Tongue (tissue), 2 donors: ENCODE measurements around the gene NOL12. TPM values are rescaled to one million over a fixed set of nuclear protein-coding genes. Genes with fewer than 3 reads are reported as not detected.
"Not testable (repeated sequence)": the region's sequence is repeated elsewhere in the genome, so short reads cannot be mapped to it uniquely, and the experiment has no call there.

ENCODE experiments used
- DNase-seq: peaks from one replicate; pipeline ENCODE4 v3.0.0-alpha.2; 2015
- total RNA-seq: library from RNA; depleted of rRNA; stranded (reverse); fragments of >200 nt; gene quantifications from one replicate; pipeline ENCODE4 v1.2.3, GENCODE V29; 2014

Gene NOL12
- total RNA-seq, 1 donor from 2014 or later, result 19.4 TPM

DNA sequence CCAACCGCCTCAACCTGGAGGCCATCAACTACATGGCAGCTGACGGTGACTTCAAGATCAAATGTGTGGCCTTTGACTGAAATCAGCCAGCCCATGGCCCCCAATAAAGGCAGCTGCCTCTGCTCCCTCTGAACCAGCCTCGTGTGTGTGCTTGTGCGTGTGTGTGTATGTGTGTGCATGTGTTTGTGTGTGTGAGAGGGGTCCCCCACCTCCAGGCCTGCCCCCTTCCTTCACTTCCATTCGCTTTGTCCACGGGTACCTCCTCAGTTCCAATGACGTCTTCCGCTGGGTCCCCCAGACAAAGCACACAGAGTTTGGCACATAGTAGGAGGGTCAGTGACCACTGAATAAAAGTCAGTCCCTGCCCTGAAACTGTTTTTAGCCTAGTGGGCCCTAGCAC lies 6.5 kb upstream of the NOL12 start:
- no peak for DNase-seq

- DNase-seq, result no peak
Measured at GRCh38 chr22:37680191-37680851, 5.8 kb upstream of the NOL12 start.

DNA sequence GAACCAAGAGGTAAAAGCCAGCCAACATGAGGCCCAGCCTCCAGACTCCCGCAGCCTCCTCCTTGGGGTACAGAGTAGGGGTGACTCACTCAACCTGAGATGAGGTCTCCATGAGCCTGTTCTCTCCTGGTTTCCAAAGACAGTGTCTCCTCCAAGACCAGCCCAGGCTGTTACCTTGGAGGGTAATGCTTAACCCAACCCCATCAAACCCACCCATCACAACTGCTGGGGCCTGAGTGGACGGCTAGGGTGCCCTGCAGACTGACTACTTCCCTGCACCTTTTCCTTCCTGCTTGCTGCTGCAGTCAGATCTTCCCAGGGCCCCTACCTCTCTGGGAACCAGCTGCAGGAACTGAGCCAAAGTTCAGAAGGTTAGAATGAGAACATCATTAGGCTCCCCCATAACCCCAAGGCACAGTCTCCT lies 5.1 kb upstream of the NOL12 start:
- DNase-seq, result no peak

DNA sequence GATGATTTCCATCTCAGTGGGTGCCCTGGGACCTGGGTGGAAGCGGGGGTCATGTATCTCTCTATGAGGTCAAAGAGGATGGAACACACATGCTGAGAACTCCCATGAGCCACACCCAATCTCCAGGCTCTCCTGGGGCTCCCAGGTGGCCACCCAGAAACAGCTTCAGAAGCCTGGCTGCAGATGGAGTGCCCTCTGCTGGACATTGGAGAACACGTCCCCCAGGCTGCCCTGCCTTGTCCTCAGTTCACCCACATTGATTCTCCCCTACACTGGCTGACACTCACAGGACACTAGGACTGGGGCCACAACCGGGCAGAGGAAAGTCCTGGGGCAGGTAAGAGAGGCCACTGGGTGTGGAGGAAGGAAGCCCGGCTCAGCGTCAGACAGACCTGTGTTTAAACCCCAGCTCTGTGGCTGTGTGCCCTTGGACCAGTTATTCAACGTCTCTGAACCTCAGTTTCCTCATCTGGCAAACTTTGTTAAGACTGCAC lies 4.5 kb upstream of the NOL12 start:
- peak; percentile 83 for DNase-seq

DNA sequence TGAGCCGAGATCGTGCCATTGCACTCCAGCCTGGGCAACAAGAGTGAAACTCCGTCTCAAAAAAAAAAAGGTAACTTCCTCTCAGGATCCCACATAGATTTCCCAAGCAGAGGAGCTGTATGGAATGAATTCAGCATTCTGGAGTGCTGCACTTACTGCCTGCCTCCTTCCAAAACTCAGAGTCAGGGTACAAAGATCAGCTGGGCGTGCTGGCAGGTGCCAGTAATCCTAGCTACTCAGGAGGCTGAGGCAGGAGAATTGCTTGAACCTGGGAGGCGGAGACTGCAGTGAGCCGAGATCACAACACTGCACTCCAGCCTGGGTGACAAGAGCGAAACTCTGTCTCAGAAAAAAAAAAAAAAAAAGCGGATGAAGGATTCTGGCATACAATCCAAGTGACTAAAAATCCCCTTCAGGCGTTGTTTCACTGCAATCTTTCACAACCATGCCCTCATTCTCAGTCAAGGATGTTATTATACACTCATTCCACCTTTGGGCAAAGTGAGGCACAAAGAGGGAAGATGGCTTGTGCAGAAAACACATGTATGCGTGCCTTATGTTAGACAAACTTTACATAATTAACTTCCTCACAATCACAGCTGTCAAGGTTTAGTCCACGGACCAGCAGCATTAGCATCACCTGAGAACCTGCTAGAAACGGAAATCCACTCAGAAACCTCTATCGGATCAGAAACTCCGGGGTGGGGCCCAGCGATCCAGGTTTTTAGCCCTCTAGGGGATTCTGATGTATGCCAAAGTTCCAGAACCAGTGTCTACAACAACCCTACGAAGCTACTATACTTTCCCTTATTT lies 1.1 kb upstream of the NOL12 start:
- DNase-seq, result no peak

GRCh38 chr22:37690407-37690806 lies 4.3 kb downstream of the NOL12 start:
- DNase-seq, result no peak

GRCh38 chr22:37690901-37691504 lies 4.9 kb downstream of the NOL12 start:
- no peak for DNase-seq

- no peak for DNase-seq
Measured at GRCh38 chr22:37692627-37693285, 6.6 kb downstream of the NOL12 start.

GRCh38 chr22:37694131-37694530 lies 8.0 kb downstream of the NOL12 start:
- DNase-seq, result not testable (repeated sequence)

- DNase-seq, result not testable (repeated sequence)
Measured at GRCh38 chr22:37696260-37696656, 10.1 kb downstream of the NOL12 start.

DNA sequence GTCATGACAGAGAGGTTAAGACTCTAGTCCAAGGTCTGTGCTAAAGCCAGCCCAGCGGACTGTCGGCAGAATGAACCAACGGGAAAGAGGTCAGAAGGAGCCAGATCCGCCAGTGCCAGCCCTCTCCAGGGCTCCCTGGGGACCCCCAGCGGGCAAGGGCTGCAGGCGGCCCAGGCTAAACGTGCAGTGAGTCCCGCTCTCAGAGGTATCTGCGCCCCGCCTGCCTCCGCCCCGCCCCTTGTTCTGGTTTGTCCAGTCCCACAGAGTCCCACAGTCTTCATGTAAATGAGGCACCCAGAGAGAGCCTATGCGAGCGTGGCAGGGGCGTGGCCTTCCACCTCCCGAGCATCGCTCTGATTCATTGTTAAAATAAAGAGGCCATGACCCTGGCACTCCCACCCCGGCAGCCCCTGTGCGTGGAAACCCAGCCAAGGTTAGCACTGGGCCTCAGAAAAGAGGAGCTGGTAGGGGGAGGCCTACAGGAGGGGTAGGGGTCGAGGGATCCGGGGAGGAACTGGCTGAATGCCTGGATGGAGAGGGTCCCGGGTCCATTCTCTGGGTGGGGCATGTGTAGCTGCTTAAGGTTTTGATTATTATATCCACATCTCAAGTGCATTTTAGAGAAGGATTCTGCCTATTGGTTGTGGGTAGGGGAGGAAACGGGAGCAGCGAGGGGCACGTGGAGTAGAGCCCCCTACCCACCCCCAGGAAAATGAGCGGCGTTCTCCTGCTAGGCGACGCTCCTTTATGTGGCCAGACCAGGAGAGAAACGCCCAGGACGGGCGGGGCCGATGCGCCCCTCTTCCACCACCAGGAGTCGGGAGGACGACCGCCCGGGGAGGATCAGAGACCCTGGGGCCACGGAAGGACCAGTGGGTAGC lies 10.8 kb downstream of the NOL12 start, which contains the start of gene TRIOBP:
TSS of gene TRIOBP (plus strand) at position 392 of the 881 bp plus-strand sequence. CDS start 4,318 bp downstream, outside the sequence.
- peak; percentile 98 for DNase-seq

DNA sequence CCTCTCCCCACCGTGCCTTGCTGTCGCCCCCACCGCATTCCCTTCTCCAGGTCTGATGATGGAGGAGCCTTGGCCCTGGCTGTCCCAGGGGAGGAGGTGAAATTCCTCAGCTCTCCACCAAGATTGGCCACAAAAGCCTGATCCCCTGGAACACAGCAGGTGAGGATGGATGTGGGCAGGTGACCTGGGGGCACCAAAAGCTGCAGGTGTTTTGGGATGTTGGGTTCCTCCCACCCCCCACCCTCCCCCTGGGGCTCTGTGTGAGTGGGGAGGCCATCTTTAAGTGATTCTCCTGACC lies 11.3 kb downstream of the NOL12 start:
- no peak for DNase-seq

DNA sequence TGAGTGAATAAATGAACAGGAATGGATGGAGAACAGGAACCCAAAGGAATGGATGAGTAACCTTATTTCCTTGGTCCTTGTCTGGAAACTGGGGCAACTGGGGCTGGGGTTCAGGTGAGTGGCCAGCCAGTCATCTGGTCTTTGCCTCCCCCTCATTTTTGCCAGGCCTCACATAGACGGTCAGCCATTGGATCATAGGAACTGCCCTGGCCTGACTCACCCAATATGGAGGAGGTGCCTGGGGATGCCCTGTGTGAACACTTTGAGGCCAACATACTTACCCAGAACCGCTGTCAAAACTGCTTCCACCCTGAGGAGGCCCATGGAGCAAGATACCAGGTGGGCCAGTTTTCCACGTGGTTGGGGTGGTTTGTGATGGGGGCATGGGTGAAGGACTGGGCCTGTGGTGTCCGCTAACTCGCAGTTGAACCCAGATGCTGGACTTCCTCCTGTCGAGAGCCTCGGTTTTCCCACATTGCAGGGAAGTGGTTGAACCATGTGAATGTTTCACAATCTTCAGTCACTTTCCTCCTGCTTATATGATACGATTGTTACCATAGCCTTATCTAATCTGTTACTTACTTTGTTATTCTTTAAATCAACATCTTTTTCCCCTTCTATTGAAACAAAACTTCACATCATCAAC lies 15.1 kb downstream of the NOL12 start:
- DNase-seq, result no peak

- DNase-seq, result no peak
Measured at GRCh38 chr22:37703906-37704305, 17.8 kb downstream of the NOL12 start.

GRCh38 chr22:37704645-37705044 lies 18.5 kb downstream of the NOL12 start:
- DNase-seq, result no peak

DNA sequence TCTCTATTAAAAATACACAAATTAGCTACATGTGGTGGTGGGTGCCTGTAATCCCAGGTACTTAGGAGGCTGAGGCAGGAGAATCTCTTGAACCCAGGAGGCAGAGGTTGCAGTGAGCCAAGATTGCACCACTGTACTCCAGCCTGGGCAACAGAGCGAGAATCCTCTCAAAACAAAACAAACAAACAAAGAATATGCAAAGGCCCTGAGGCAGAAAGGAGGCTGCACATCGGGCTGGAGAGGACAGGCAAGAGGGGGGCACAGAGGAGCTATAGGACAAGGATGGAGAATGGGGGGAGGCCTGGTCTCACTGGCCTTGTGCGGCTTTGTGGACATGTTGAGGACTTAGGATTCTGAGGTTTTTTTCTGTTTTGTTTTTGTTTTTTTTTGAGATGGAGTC lies 19.1 kb downstream of the NOL12 start:
- no peak for DNase-seq

DNA sequence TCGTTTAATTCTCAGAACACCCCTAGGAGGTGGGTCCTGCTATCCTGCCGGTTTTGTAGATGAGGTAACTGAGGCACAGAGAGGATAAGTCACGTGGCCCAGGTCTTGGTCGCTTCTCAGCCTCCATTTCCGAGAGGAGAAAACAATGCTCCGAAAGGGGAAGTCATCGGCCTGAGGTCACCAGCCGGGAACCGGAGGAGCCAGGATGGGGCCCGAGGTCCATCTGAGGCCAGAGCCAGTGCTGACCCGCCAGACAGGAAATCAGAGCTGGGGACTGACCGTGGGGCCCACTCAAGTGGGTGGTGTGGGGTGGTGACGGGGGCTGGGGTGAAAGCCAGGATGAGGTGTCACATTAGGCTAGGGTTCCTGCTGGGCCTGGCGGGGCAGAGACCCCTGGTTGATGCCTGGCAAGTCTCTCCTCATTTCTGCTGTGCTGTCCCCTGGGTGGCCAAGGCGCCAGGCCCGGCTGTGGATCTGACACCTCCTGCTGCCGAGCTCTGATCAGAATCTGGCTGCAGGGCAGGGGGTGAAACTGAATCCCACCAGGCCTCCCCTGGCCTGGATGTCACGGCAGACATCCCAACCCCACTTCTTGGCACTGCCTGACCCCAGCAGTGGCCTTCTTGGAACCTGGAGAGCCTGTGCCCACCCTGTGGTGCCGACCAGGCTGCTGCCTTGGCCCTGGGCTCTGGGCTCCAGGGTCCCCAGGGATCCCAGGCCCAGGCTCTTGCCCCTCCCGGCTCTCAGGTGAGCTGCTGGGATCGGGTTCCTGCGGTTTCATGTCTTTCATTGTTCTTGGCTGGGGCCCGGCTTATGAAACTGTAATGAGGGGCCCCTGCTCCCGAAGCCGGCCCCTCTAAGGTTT lies 22.7 kb downstream of the NOL12 start:
- no peak for DNase-seq

GRCh38 chr22:37709445-37709765 lies 23.3 kb downstream of the NOL12 start:
- no peak for DNase-seq

- no peak for DNase-seq
Measured at GRCh38 chr22:37710675-37711074, 24.5 kb downstream of the NOL12 start.

DNA sequence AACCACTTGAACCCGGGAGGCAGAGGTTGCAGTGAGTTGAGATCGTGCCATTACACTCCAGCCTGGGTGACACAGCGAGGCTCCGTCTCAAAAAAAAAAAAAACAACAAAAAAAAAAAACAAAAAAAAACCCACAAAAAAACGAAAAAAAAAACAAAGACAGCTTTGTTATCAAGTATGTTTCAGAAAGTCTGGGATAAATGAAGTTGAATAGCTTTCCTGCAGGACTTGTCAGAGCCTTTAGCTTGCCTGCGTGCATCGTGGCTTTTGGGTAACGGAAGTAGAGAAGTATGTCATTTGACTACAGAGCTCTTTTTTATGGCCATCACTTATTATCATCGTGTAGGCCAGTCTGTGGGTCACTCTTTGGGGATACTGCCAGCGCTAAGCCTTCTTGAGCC lies 25.3 kb downstream of the NOL12 start:
- DNase-seq, result no peak
